Putamen (tissue), 1 donor: ENCODE measurements around the gene FRMD5.

Source experiments
- DNase-seq: peaks from one replicate; pipeline ENCODE4 v3.0.0-alpha.2; 2016; ENCODE audit warnings: low spot score

Gene FRMD5

GRCh38 chr15:44093836-44094235 is 101.2 kb downstream of the FRMD5 start:
- DNase-seq = no peak

GRCh38 chr15:44092221-44092620 is 102.8 kb downstream of the FRMD5 start:
- DNase-seq = peak; percentile 25

- no peak for DNase-seq
These were observed 107.2 kb downstream of the FRMD5 start for GRCh38 chr15:44087578-44088465.

- no peak for DNase-seq
These were observed 110.3 kb downstream of the FRMD5 start for GRCh38 chr15:44084770-44085169.

- no peak for DNase-seq
These were observed 110.9 kb downstream of the FRMD5 start for GRCh38 chr15:44084171-44084570.

- no peak for DNase-seq
These were observed 112.4 kb downstream of the FRMD5 start for GRCh38 chr15:44082558-44083157.

GRCh38 chr15:44081026-44082013 is 113.8 kb downstream of the FRMD5 start:
- DNase-seq = no peak

- no peak for DNase-seq
These were observed 119.5 kb downstream of the FRMD5 start for GRCh38 chr15:44075535-44075934.

- DNase-seq = peak; percentile 42
These were observed 125.6 kb downstream of the FRMD5 start for GRCh38 chr15:44069489-44069888.

- DNase-seq = no peak
These were observed 126.7 kb downstream of the FRMD5 start for GRCh38 chr15:44068347-44068746.

- peak; percentile 59 for DNase-seq
These were observed 128.8 kb downstream of the FRMD5 start for GRCh38 chr15:44066211-44066827.

GRCh38 chr15:44064706-44065105 is 130.4 kb downstream of the FRMD5 start:
- no peak for DNase-seq

- DNase-seq = no peak
These were observed 136.9 kb downstream of the FRMD5 start for GRCh38 chr15:44058126-44058525.

GRCh38 chr15:44045661-44046060 is 149.4 kb downstream of the FRMD5 start:
- DNase-seq = no peak

GRCh38 chr15:44045217-44045616 is 149.9 kb downstream of the FRMD5 start:
- no peak for DNase-seq

- DNase-seq = no peak
These were observed 156.3 kb downstream of the FRMD5 start for GRCh38 chr15:44038755-44039191.

GRCh38 chr15:44035781-44036699 is 159.0 kb downstream of the FRMD5 start:
- DNase-seq = no peak

- DNase-seq = no peak
These were observed 160.0 kb downstream of the FRMD5 start for GRCh38 chr15:44034933-44035624.

- no peak for DNase-seq
These were observed 160.7 kb downstream of the FRMD5 start for GRCh38 chr15:44034334-44034733.

GRCh38 chr15:44033894-44034293 is 161.2 kb downstream of the FRMD5 start:
- DNase-seq = peak; percentile 28
